ENCODE data around the gene PTMS. TPM values are rescaled to one million over a fixed set of nuclear protein-coding genes. Genes with fewer than 3 reads are reported as not detected.
A peak's percentile ranks its signal among the peaks of the same experiment; 100 is the strongest.

Gene PTMS
- total and polyA plus RNA-seq, 2 experiments from 2014 or later, result 130 to 238 TPM

GRCh38 chr12:6782119-6782518 lies 16.0 kb downstream of the PTMS start:
- H3K27me3 ChIP-seq (replicated peaks; ENCODE audit: insufficient read depth), result no peaks in the 10 kb centered on the region
- TF ChIP-seq EZH2 (IDR thresholded peaks at IDR 0.05; ENCODE audit: insufficient read depth, poor library complexity, severe bottlenecking) (no peak), EZH2phosphoT487 (IDR thresholded peaks at IDR 0.05; ENCODE audit: insufficient read depth, low read depth) (no peak)
- in situ Hi-C loops (cut with MboI), result no loop called here
- H3F3A ChIP-seq (ENCODE audit: insufficient read depth), result peaks cover 3% of the 10 kb centered on the region; the same call in 1 of the 2 replicates
- no peak overlapping the region for H3K27ac ChIP-seq
- H3K9me2 ChIP-seq (ENCODE audit: insufficient read depth), result no peaks in the 10 kb centered on the region
- peaks cover 6% of the 10 kb centered on the region for H3K4me1 ChIP-seq (ENCODE audit: insufficient read depth)
- H3K36me3 ChIP-seq (ENCODE audit: low read depth), result no peaks in the 10 kb centered on the region
- H4K20me1 ChIP-seq (ENCODE audit: insufficient read depth), result no peaks in the 10 kb centered on the region
- no peaks in the 10 kb centered on the region for H3K9me3 ChIP-seq (ENCODE audit: low read depth)
- 49 to 55% methylated on average over 6 of the region's 6 CpGs for WGBS, 2 experiments (ENCODE audit: low coverage in 1 of 2, low lambda C conversion rate in 2 of 2, missing lambda C conversion rate in 2 of 2)
- H3K4me3 ChIP-seq, result no peak overlapping the region
- DNase-seq, result peak; percentile 29
- H3K4me2 ChIP-seq (ENCODE audit: unreplicated experiment), result no peak overlapping the region
- H3K79me2 ChIP-seq (ENCODE audit: insufficient read depth), result no peaks in the 10 kb centered on the region
- H3K9ac ChIP-seq, result no peak overlapping the region
- peak overlapping the region; percentile 17; the same call in 1 of the 2 replicates for H2AFZ ChIP-seq

- no peaks in the 10 kb centered on the region for H3K27me3 ChIP-seq (replicated peaks; ENCODE audit: insufficient read depth)
- no peak overlapping the region for H3K9ac ChIP-seq
- no peak overlapping the region for H3K4me3 ChIP-seq
- peaks cover 3% of the 10 kb centered on the region; the same call in 1 of the 2 replicates for H3F3A ChIP-seq (ENCODE audit: insufficient read depth)
- WGBS, 2 experiments (ENCODE audit: low coverage in 1 of 2, low lambda C conversion rate in 2 of 2, missing lambda C conversion rate in 2 of 2), result 72 to 80% methylated on average over 10 of the region's 10 CpGs
- no peak overlapping the region for H2AFZ ChIP-seq
- no peak overlapping the region for H3K27ac ChIP-seq
- no peaks in the 10 kb centered on the region for H3K9me3 ChIP-seq (ENCODE audit: low read depth)
- H3K79me2 ChIP-seq (ENCODE audit: insufficient read depth), result no peaks in the 10 kb centered on the region
- H3K4me1 ChIP-seq (ENCODE audit: insufficient read depth), result peaks cover 6% of the 10 kb centered on the region
- no peaks in the 10 kb centered on the region for H4K20me1 ChIP-seq (ENCODE audit: insufficient read depth)
- H3K9me2 ChIP-seq (ENCODE audit: insufficient read depth), result no peaks in the 10 kb centered on the region
- in situ Hi-C loops (cut with MboI), result no loop called here
- H3K36me3 ChIP-seq (ENCODE audit: low read depth), result no peaks in the 10 kb centered on the region
- DNase-seq, result no peak
- no peak overlapping the region for H3K4me2 ChIP-seq (ENCODE audit: unreplicated experiment)
- TF ChIP-seq EZH2 (IDR thresholded peaks at IDR 0.05; ENCODE audit: insufficient read depth, poor library complexity, severe bottlenecking) (no peak), EZH2phosphoT487 (IDR thresholded peaks at IDR 0.05; ENCODE audit: insufficient read depth, low read depth) (no peak)
Measured at GRCh38 chr12:6782850-6783566, 16.8 kb downstream of the PTMS start.

GRCh38 chr12:6783828-6784227 lies 17.7 kb downstream of the PTMS start:
- Histone ChIP-seq H3K27ac (no peak overlapping the region), H3K9ac (no peak overlapping the region), H4K20me1 (ENCODE audit: insufficient read depth) (no peaks in the 10 kb centered on the region), H3K4me2 (ENCODE audit: unreplicated experiment) (no peak overlapping the region), H3K9me3 (ENCODE audit: low read depth) (no peaks in the 10 kb centered on the region), H3K4me1 (ENCODE audit: insufficient read depth) (no peaks in the 10 kb centered on the region), H3F3A (ENCODE audit: insufficient read depth) (no peaks in the 10 kb centered on the region; the same call in 1 of the 2 replicates), H3K9me2 (ENCODE audit: insufficient read depth) (no peaks in the 10 kb centered on the region), H2AFZ (no peak overlapping the region), H3K4me3 (no peak overlapping the region), H3K79me2 (ENCODE audit: insufficient read depth) (no peaks in the 10 kb centered on the region), H3K27me3 (replicated peaks; ENCODE audit: insufficient read depth) (no peaks in the 10 kb centered on the region), H3K36me3 (ENCODE audit: low read depth) (no peaks in the 10 kb centered on the region)
- in situ Hi-C loops (cut with MboI), result no loop called here
- no peak for TF ChIP-seq EZH2phosphoT487 (IDR thresholded peaks at IDR 0.05; ENCODE audit: insufficient read depth, low read depth)
- TF ChIP-seq EZH2 (IDR thresholded peaks at IDR 0.05; ENCODE audit: insufficient read depth, poor library complexity, severe bottlenecking), result no peak
- DNase-seq, result no peak
- WGBS, 2 experiments (ENCODE audit: low coverage in 1 of 2, low lambda C conversion rate in 2 of 2, missing lambda C conversion rate in 2 of 2), result 95 to 97% methylated on average over 9 of the region's 9 CpGs

- no peaks in the 10 kb centered on the region; the same call in 1 of the 2 replicates for H3F3A ChIP-seq (ENCODE audit: insufficient read depth)
- no peaks in the 10 kb centered on the region for H3K4me1 ChIP-seq (ENCODE audit: insufficient read depth)
- H3K27me3 ChIP-seq (replicated peaks; ENCODE audit: insufficient read depth), result no peaks in the 10 kb centered on the region
- no peaks in the 10 kb centered on the region for H3K9me2 ChIP-seq (ENCODE audit: insufficient read depth)
- H3K27ac ChIP-seq, result no peak overlapping the region
- no peak overlapping the region for H3K4me3 ChIP-seq
- H3K36me3 ChIP-seq (ENCODE audit: low read depth), result no peaks in the 10 kb centered on the region
- TF ChIP-seq EZH2phosphoT487 (IDR thresholded peaks at IDR 0.05; ENCODE audit: insufficient read depth, low read depth), result no peak
- TF ChIP-seq EZH2 (IDR thresholded peaks at IDR 0.05; ENCODE audit: insufficient read depth, poor library complexity, severe bottlenecking), result no peak
- in situ Hi-C loops (cut with MboI), result no loop called here
- H2AFZ ChIP-seq, result no peak overlapping the region
- 59 to 60% methylated on average over 5 of the region's 5 CpGs for WGBS, 2 experiments (ENCODE audit: low coverage in 1 of 2, low lambda C conversion rate in 2 of 2, missing lambda C conversion rate in 2 of 2)
- H3K4me2 ChIP-seq (ENCODE audit: unreplicated experiment), result no peak overlapping the region
- H3K9ac ChIP-seq, result no peak overlapping the region
- H4K20me1 ChIP-seq (ENCODE audit: insufficient read depth), result no peaks in the 10 kb centered on the region
- H3K79me2 ChIP-seq (ENCODE audit: insufficient read depth), result no peaks in the 10 kb centered on the region
- H3K9me3 ChIP-seq (ENCODE audit: low read depth), result no peaks in the 10 kb centered on the region
- DNase-seq, result no peak
Measured at GRCh38 chr12:6784296-6784695, 18.1 kb downstream of the PTMS start.

All from GM23248 (cell line).